Astrocyte of the spinal cord (primary cell): ENCODE measurements around the gene LAMA3.
A peak's percentile ranks its signal among the peaks of the same experiment; 100 is the strongest.

ENCODE experiments used
- DNase-seq: peaks from one replicate; pipeline ENCODE4 v3.0.0; 2011; ENCODE audit warnings: low read depth, low spot score
- H3K4me3 ChIP-seq: 2 replicates; pipeline ENCODE4 v1.5.1; 2011; ENCODE audit warnings: low read depth, mild to moderate bottlenecking, low read length, moderate library complexity
- in situ Hi-C: cut with HindIII; loops from 2 replicates; pipeline ENCODE4 v1.10.0; 2017; ENCODE audit warnings: low sequenced_read_pairs
- TF ChIP-seq, protein P1 (sequence below): IDR thresholded peaks from 2 replicates; pipeline ENCODE4 v1.5.1; 2012; ENCODE audit warnings: low read depth, mild to moderate bottlenecking, low read length, inconsistent platforms

LAMA3 gene

DNA sequence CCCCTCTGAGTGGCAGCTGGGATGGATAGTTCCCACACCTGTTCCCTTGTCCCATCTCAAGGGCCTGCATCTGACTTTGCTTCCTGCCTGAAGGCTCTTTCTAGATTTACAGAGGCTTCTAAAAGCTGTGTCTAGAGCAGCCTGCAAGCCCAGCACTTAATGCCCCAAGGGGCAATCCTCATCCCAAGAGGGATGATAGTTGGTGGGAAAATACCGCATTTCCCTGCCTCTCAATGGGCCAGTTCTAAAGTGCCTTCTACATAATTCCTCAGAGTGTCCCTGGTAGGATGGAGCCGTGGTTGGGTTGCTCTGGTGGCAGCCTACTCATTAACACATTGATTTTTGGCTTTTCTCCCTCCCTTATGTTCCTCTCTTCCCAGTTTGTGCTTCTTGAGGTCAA, 29.5 kb downstream of the LAMA3 start:
- in situ Hi-C loops, result no loop called here
- H3K4me3 ChIP-seq, result no peak overlapping the region
- TF ChIP-seq, protein P1, sequence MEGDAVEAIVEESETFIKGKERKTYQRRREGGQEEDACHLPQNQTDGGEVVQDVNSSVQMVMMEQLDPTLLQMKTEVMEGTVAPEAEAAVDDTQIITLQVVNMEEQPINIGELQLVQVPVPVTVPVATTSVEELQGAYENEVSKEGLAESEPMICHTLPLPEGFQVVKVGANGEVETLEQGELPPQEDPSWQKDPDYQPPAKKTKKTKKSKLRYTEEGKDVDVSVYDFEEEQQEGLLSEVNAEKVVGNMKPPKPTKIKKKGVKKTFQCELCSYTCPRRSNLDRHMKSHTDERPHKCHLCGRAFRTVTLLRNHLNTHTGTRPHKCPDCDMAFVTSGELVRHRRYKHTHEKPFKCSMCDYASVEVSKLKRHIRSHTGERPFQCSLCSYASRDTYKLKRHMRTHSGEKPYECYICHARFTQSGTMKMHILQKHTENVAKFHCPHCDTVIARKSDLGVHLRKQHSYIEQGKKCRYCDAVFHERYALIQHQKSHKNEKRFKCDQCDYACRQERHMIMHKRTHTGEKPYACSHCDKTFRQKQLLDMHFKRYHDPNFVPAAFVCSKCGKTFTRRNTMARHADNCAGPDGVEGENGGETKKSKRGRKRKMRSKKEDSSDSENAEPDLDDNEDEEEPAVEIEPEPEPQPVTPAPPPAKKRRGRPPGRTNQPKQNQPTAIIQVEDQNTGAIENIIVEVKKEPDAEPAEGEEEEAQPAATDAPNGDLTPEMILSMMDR, result no peak
- peak; percentile 5 for DNase-seq

DNA sequence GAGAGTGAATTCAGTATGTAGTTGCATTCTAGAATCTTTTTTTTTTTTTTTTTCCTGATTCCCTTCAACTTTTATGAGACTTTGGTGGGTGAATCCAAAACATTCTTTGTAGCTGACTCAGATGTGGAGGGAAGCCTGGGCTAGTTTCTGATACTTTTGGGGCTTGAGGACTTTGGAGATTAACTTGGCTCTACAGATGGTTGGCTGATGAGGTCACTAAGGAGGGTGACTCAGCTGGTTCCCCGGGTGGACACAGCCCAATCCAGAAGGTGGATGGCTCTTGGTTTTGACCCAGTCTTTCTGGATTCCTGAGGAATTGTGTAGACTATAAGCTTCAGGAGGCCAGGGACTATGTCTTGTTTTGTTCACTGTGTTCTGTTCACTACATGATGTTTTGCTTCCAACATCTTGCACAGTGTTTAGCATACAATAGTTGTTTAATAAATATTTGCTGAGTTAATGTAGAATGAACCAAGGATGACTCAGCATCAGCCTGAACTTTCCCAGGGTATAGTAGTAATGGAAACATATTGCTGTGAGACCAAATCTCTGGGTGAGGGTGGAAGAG, 30.5 kb downstream of the LAMA3 start:
- H3K4me3 ChIP-seq, result no peak overlapping the region
- peak; percentile 95 for DNase-seq
- in situ Hi-C loops, result no loop called here
- TF ChIP-seq, protein P1, result no peak

DNA sequence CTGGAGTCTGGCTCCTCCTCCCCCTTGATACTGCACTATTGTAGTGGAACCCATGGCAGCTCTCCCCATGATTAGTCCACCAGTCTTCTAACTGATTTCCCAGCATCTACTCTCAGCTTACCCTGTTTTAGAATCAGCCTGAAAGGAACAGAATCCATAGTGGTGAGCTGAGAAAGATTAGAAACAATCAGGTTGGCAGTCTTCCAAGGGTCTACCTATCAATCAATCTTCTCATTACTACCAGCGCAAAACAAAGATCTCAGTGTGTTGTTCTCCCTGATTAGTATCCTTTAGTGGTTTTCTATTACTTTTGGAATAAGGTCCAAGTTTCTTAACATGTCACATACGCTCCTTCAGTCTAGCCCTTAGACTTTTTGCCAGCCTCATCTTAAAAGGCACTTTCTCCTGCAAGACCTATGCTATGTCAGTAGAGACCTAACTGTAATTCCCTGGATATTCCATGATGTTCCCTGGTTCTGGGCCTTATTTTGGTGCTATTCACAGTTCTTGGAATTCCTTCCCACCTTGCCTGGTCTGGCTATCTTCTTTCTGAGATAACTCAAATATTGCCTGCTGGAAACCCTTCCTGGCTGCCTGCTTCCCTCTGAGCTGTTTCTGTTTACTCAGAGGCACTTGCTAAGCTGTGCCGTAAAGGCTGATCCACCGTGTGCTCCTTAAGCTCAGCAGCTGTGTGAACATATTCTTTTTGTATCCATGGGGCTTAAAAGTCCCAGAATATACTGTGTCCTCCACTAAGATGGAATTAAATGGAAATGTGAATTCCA, 32.6 kb downstream of the LAMA3 start:
- in situ Hi-C loops, result no loop called here

DNA sequence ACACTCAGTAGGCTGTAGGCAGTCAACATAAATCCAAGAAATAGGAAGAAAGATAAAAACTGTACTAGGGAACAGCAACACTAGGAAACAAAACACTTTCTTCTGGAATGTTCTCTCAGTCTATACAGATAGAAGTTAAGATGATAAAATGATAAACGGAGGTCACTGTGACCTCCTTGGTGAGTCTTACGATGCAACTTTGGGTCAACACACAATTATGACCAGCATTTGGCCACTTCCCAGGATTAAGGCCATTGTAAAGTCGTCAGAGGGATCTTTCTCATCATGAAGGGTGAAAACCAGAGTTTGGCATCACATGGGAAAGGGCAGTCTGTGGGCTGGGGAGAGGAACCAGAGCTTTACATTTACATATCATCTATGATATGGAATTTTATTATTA, 33.4 kb downstream of the LAMA3 start:
- TF ChIP-seq, protein P1, result no peak
- in situ Hi-C loops, result no loop called here
- DNase-seq, result no peak
- no peak overlapping the region for H3K4me3 ChIP-seq

More for the DNA sequence above, 32.6 kb downstream of the LAMA3 start:
- TF ChIP-seq, protein P1, result no peak
- DNase-seq, result peak; percentile 7
- no peak overlapping the region for H3K4me3 ChIP-seq

DNA sequence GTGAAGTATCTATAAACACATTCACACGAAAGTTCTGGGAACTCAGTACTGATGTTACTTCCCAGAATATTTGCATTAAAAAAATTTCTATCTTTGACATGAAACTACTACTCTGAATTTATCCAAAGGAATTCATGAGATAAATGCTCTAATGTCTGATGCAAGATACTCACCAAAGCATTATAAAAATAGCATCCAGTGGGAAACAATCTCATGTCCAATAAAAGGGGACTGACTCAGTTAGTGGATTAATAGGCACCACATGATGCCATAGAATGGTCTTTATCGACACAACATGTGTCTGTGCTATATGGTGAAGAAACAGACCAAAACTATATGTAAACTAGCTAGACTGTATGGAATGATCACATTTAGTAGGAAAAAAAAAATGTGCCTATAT, 33.9 kb downstream of the LAMA3 start:
- TF ChIP-seq, protein P1, result no peak
- in situ Hi-C loops, result no loop called here
- DNase-seq, result no peak
- H3K4me3 ChIP-seq, result no peak overlapping the region

DNA sequence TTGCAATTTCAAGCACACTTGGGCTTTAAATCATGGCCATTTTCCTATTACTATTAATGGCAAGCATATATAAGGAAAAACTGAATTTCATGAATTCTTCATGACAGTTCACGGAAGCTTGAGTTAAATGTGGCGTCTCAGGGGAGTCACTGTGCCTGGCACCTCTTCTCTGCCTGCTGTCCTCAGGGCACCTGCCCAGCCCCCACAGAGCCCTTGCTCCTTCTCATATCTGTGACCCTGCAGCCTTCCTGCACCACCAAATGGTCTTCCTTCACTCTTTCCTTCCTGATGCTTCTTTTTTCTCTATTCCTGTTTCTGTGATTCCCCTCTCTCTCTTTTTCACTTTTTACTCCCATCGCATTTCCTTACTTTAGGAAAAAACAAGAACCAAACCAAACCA, 35.4 kb downstream of the LAMA3 start:
- no peak for DNase-seq
- in situ Hi-C loops, result no loop called here
- TF ChIP-seq, protein P1, result no peak
- no peak overlapping the region for H3K4me3 ChIP-seq
